GM23338 (cell line): ENCODE results near the gene CNPY3. TPM values are rescaled to one million over a fixed set of nuclear protein-coding genes. Genes with fewer than 3 reads are reported as not detected.

Source experiments
- ATAC-seq: fragments of 200-7000 bp; cut with Tn5 transposase; 3 replicates; pipeline ENCODE4 v1.9.1; 2020
- DNase-seq: peaks from one replicate; pipeline ENCODE4 v3.0.0-alpha.2; 2015; ENCODE audit warnings: low spot score
- H2AFZ ChIP-seq: fragments of 200-600 bp; sonication (generic); 2 replicates; pipeline ENCODE4 v1.8.0; 2016; ENCODE audit warnings: antibody characterized with exemption, mild to moderate bottlenecking, moderate library complexity
- H3F3A ChIP-seq: fragments of 200-600 bp; sonication (generic); replicated peaks from 2 replicates; pipeline ENCODE4 v1.8.0; 2017; ENCODE audit warnings: antibody characterized with exemption, mixed run types, low read depth
- H3K27ac ChIP-seq: fragments of 200-600 bp; sonication (generic); 2 replicates; pipeline ENCODE4 v1.6.1; 2016; ENCODE audit warnings: low read depth
- H3K27me3 ChIP-seq: fragments of 200-600 bp; sonication (generic); 2 replicates; pipeline ENCODE4 v1.8.0; 2016; ENCODE audit warnings: mild to moderate bottlenecking, mixed run types, moderate library complexity; ENCODE audit not compliant: insufficient read depth
- H3K36me3 ChIP-seq: fragments of 200-600 bp; sonication (generic); 2 replicates; pipeline ENCODE4 v1.8.0; 2016; ENCODE audit warnings: mild to moderate bottlenecking; ENCODE audit not compliant: insufficient read depth
- H3K4me1 ChIP-seq: fragments of 200-600 bp; sonication (generic); 2 replicates; pipeline ENCODE4 v1.8.0; 2016; ENCODE audit warnings: mild to moderate bottlenecking, moderate library complexity; ENCODE audit not compliant: insufficient read depth
- H3K4me2 ChIP-seq: fragments of 200-600 bp; sonication (generic); 2 replicates; pipeline ENCODE4 v1.7.1; 2017; ENCODE audit warnings: mixed run types
- H3K4me3 ChIP-seq: fragments of 200-600 bp; sonication (generic); 2 replicates; pipeline ENCODE4 v1.6.1; 2016; ENCODE audit warnings: mixed run types
- H3K79me2 ChIP-seq: fragments of 200-600 bp; sonication (generic); replicated peaks from 2 replicates; pipeline ENCODE4 v1.8.0; 2017; ENCODE audit warnings: mild to moderate bottlenecking; ENCODE audit not compliant: insufficient read depth
- H3K9me2 ChIP-seq: fragments of 200-600 bp; sonication (generic); 2 replicates; pipeline ENCODE4 v1.8.0; 2017; ENCODE audit not compliant: insufficient read depth
- H4K20me1 ChIP-seq: fragments of 200-600 bp; sonication (generic); replicated peaks from 2 replicates; pipeline ENCODE4 v1.8.0; 2017; ENCODE audit warnings: mild to moderate bottlenecking; ENCODE audit not compliant: insufficient read depth
- H3K27ac Mint-ChIP-seq: 2 replicates; pipeline ENCODE4 v1.8.0; 2020; ENCODE audit warnings: inconsistent platforms, mild to moderate bottlenecking, moderate library complexity, mixed read lengths
- H3K27me3 Mint-ChIP-seq: 3 replicates; pipeline ENCODE4 v1.8.0; 2022; ENCODE audit warnings: low read depth, mild to moderate bottlenecking, moderate library complexity, mixed read lengths, inconsistent platforms; ENCODE audit not compliant: insufficient read depth, poor library complexity
- H3K36me3 Mint-ChIP-seq: 3 replicates; pipeline ENCODE4 v1.8.0; 2021; ENCODE audit warnings: low read depth, mild to moderate bottlenecking, inconsistent platforms, moderate library complexity, mixed read lengths
- H3K4me1 Mint-ChIP-seq: 3 replicates; pipeline ENCODE4 v1.8.0; 2020; ENCODE audit warnings: mild to moderate bottlenecking, inconsistent platforms, mixed read lengths
- H3K4me3 Mint-ChIP-seq: 3 replicates; pipeline ENCODE4 v1.8.0; 2021; ENCODE audit warnings: moderate library complexity, mild to moderate bottlenecking, inconsistent platforms, mixed read lengths
- H3K9me3 Mint-ChIP-seq: 3 replicates; pipeline ENCODE4 v1.8.0; 2020; ENCODE audit warnings: moderate library complexity, mild to moderate bottlenecking, inconsistent platforms, mixed read lengths
- CREB1 ChIP-seq: fragments of 250-450 bp; sonication (Bioruptor Pico); IDR thresholded peaks from 2 replicates; pipeline ENCODE4 v1.5.0; 2020; ENCODE audit warnings: low read depth, mild to moderate bottlenecking, moderate library complexity
- CTCF ChIP-seq, 2 experiments: fragments of 200-600 bp in 1 of 2; sonication (generic) in 1 of 2; conservative IDR thresholded peaks; 2 replicates each; pipeline versions ENCODE4 v1.5.1 to v1.6.1; 2016 to 2017; ENCODE audit warnings: antibody characterized with exemption in 2 of 2, low read depth in 2 of 2, mild to moderate bottlenecking in 2 of 2, moderate library complexity in 1 of 2
- ETS1 ChIP-seq: IDR thresholded peaks from 2 replicates; pipeline ENCODE4 v1.6.1; 2016; ENCODE audit warnings: antibody characterized with exemption
- EZH2 ChIP-seq: fragments of 200-600 bp; sonication (generic); IDR thresholded peaks from one replicate; pipeline ENCODE4 v1.8.0; 2017; ENCODE audit warnings: antibody characterized with exemption, mild to moderate bottlenecking, low read depth; ENCODE audit not compliant: unreplicated experiment
- EZH2phosphoT487 ChIP-seq: fragments of 200-600 bp; sonication (generic); IDR thresholded peaks from one replicate; pipeline ENCODE4 v1.8.1; 2018; ENCODE audit warnings: antibody characterized with exemption; ENCODE audit not compliant: unreplicated experiment
- JUNB ChIP-seq: IDR thresholded peaks from one replicate; pipeline ENCODE4 v1.6.1; 2016; ENCODE audit warnings: antibody characterized with exemption; ENCODE audit not compliant: unreplicated experiment
- NANOG ChIP-seq: IDR thresholded peaks from 2 replicates; pipeline ENCODE4 v1.6.1; 2016; ENCODE audit warnings: antibody characterized with exemption, borderline replicate concordance
- POLR2AphosphoS5 ChIP-seq: IDR thresholded peaks from 2 replicates; pipeline ENCODE4 v1.6.1; 2016; ENCODE audit warnings: antibody characterized with exemption, low read depth
- REST ChIP-seq: IDR thresholded peaks from one replicate; pipeline ENCODE4 v1.6.1; 2018; ENCODE audit warnings: antibody characterized with exemption; ENCODE audit not compliant: unreplicated experiment
- STAT1 ChIP-seq: IDR thresholded peaks from one replicate; pipeline ENCODE4 v1.6.1; 2016; ENCODE audit warnings: antibody characterized with exemption; ENCODE audit not compliant: unreplicated experiment
- ZNF114 ChIP-seq: fragments of 250-450 bp; sonication (Bioruptor Pico); IDR thresholded peaks from 2 replicates; pipeline ENCODE4 v1.5.0; 2020; ENCODE audit warnings: mild to moderate bottlenecking, moderate library complexity
- ZNF331 ChIP-seq: fragments of 250-450 bp; sonication (Bioruptor Pico); IDR thresholded peaks from 2 replicates; pipeline ENCODE4 v1.5.0; 2020; ENCODE audit warnings: low read depth, mild to moderate bottlenecking, moderate library complexity
- ZNF462 ChIP-seq: fragments of 250-450 bp; sonication (Bioruptor Pico); IDR thresholded peaks from 2 replicates; pipeline ENCODE4 v1.5.0; 2020; ENCODE audit warnings: mild to moderate bottlenecking, moderate library complexity
- polyA plus RNA-seq: library from polyadenylated mRNA; unstranded; fragments of >200 nt; fragmentation: Nextera tagmentation; extraction: Ambion mirVana; gene quantifications from 2 replicates; pipeline ENCODE4 v1.2.1, GENCODE V29; 2016
- total RNA-seq: library from RNA; depleted of rRNA; stranded (reverse); fragments of >200 nt; shearing (Covaris generic); gene quantifications from 2 replicates; pipeline ENCODE4 v1.2.3, GENCODE V29; 2014

Gene CNPY3
- total and polyA plus RNA-seq, 2 experiments from 2014 or later, result 67.0 to 74.5 TPM

- no peak overlapping the region for H2AFZ ChIP-seq
- Mint-ChIP-seq H3K9me3 (no peaks in the 10 kb centered on the region), H3K27me3 (peaks cover 11% of the 10 kb centered on the region), H3K4me3 (no peak overlapping the region), H3K36me3 (peaks cover 67% of the 10 kb centered on the region), H3K4me1 (peaks cover 16% of the 10 kb centered on the region), H3K27ac (peak overlapping the region; percentile 24)
- no peak overlapping the region for H3K4me3 ChIP-seq
- no peaks in the 10 kb centered on the region for H3K9me2 ChIP-seq
- H3K79me2 ChIP-seq, result peaks cover 11% of the 10 kb centered on the region; the same call in 1 of the 2 replicates
- TF ChIP-seq CTCF (conservative IDR thresholded peaks at IDR 0.05; ENCODE audit: low read depth in 2 of 2) (no peak), POLR2AphosphoS5 (no peak), JUNB (no peak), ETS1 (no peak), STAT1 (no peak), NANOG (no peak), EZH2 (no peak), EZH2phosphoT487 (no peak), ZNF114 (CRISPR knock-in tag) (no peak), ZNF331 (CRISPR knock-in tag) (no peak), ZNF462 (no peak), REST (no peak), CREB1 (CRISPR knock-in tag) (no peak)
- 0 out of 2 replicates have a peak overlapping the region, but pooled peaks have one; percentile 37 for H3K27ac ChIP-seq
- H3F3A ChIP-seq, result 0 out of 2 replicates have a peak, but pooled peaks cover 8% of the 10 kb centered on the region
- H4K20me1 ChIP-seq, result peaks cover 7% of the 10 kb centered on the region; the same call in 1 of the 2 replicates
- DNase-seq (no peak), ATAC-seq (no peak)
- no peak overlapping the region for H3K4me2 ChIP-seq
- H3K4me1 ChIP-seq, result no peaks in the 10 kb centered on the region
- no peaks in the 10 kb centered on the region for H3K27me3 ChIP-seq
- peaks cover 19% of the 10 kb centered on the region for H3K36me3 ChIP-seq
These were observed 10.5 kb downstream of the CNPY3 start for GRCh38 chr6:42939810-42940167.
